Heart left ventricle (tissue), 16 donors: ENCODE measurements around the gene ZDHHC11B. TPM values are rescaled to one million over a fixed set of nuclear protein-coding genes. Genes with fewer than 3 reads are reported as not detected.

Experiments
- ATAC-seq, 4 donors: fragments of 200-7000 bp; cut with Tn5 transposase; one replicate each; pipeline ENCODE4 v1.9.1; 2020 to 2022; ENCODE audit warnings: moderate library complexity in 4 of 4, mild to moderate bottlenecking in 3 of 4, moderate number of reproducible peaks in 1 of 4
- DNase-seq, 5 donors: peaks; one replicate each; pipeline ENCODE4 v3.0.0-alpha.2; 2020
- H3K27ac ChIP-seq, 12 donors: fragments of 200-600 bp; sonication (generic) in 4 of 12; one replicate each; pipeline versions ENCODE4 v1.5.0 to v1.8.0; 2016 to 2022; ENCODE audit warnings: mild to moderate bottlenecking in 2 of 12
- H3K27me3 ChIP-seq, 9 donors: fragments of 200-600 bp; sonication (generic) in 2 of 9; one replicate each; pipeline versions ENCODE4 v1.5.1 to v1.8.0; 2016 to 2022; ENCODE audit warnings: mild to moderate bottlenecking in 3 of 9
- H3K36me3 ChIP-seq, 9 donors: fragments of 200-600 bp; sonication (generic) in 2 of 9; one replicate each; pipeline versions ENCODE4 v1.5.0 to v1.8.0; 2018 to 2022; ENCODE audit warnings: mild to moderate bottlenecking in 2 of 9
- H3K4me1 ChIP-seq, 12 donors: fragments of 200-600 bp; sonication (generic) in 4 of 12; one replicate each; pipeline versions ENCODE4 v1.5.0 to v1.8.0; 2016 to 2022; ENCODE audit warnings: mild to moderate bottlenecking in 3 of 12
- H3K4me3 ChIP-seq, 12 donors: fragments of 200-600 bp; sonication (generic) in 4 of 12; one replicate each; pipeline versions ENCODE4 v1.5.0 to v1.8.0; 2017 to 2022; ENCODE audit warnings: mild to moderate bottlenecking in 9 of 12, moderate library complexity in 4 of 12
- H3K9me3 ChIP-seq, 12 donors: fragments of 200-600 bp; sonication (generic) in 4 of 12; one replicate each; pipeline versions ENCODE4 v1.5.0 to v1.8.0; 2016 to 2022; ENCODE audit warnings: mild to moderate bottlenecking in 1 of 12
- CTCF ChIP-seq, 12 donors: fragments of 200-600 bp; sonication (generic) in 4 of 12; IDR thresholded peaks; one replicate each; pipeline versions ENCODE4 v1.5.0 to v1.8.0; 2018 to 2022; ENCODE audit warnings: antibody characterized with exemption in 12 of 12, mild to moderate bottlenecking in 5 of 12
- POLR2A ChIP-seq, 2 donors: fragments of 450-650 bp; IDR thresholded peaks; one replicate each; pipeline ENCODE4 v1.6.1; 2017; ENCODE audit warnings: antibody characterized with exemption in 2 of 2, mild to moderate bottlenecking in 2 of 2, moderate library complexity in 2 of 2
- WGBS, 4 donors: extraction: QIAGEN DNeasy Blood & Tissue Kit in 2 of 4; methylation state at CpG; one replicate each; pipeline versions ENCODE4 v1.1.5 to v1.1.7; 2013 to 2018; 5-methylcytosine and 5-hydroxymethylcytosine counted together
- intact Hi-C, 10 donors: fragments of 100-400 bp; cut with DNase I; formaldehyde crosslinking; loops; one replicate each; pipeline versions ENCODE4 v1.11.1 to v1.14.2; 2022
- polyA plus RNA-seq, 2 donors: library from polyadenylated mRNA; stranded (reverse); fragments of 200-250 nt; gene quantifications; one replicate each; pipeline ENCODE4 v1.2.3, GENCODE V29; 2013
- total RNA-seq, 9 donors: library from RNA; depleted of rRNA in 2 of 9; stranded (reverse); fragments of >200 nt in 2 of 9; fragmentation: NEBNext Ultra II Directional in 3 of 9; extraction: Animal tissue kit (Norgen Biotek cat#: 25700) in 3 of 9; gene quantifications; one replicate each; pipeline versions ENCODE4 v1.1.0 to v1.2.4, GENCODE V29; 2016 to 2023
- donor health status: ischemic (EF 13 %, LVEDD 7.1; RV severe dilation, severe dysfunction).
- donor health status: healthy with polysubstance abuse.
- donor health status: DM: no; HTN: yes; CAD: no.
- donor health status: DM: no; HTN: no; CAD: no.
- donor health status: ischemic (EF 25% LVEDD 6.9; RV normal size, moderate dysfunction).
- donor health status: ischemic (EF 25% LVEDD 5.7; RV mildly dilated, moderate dysfunction).
- donor health status: healthy.
- donor health status: DM: yes; HTN: yes; CAD: no.
- donor health status: ischemic (EF 35%, LVEDD 5.7; RV mildly dilated, moderate dysfunction).
- donor health status: nonischemic (EF 11% LVEDD 7.7; RV severe dilation, severe dysfunction).
- donor health status: DM: yes; HTN: yes; CAD: no.
- donor health status: PGD.
- donor health status: ischemic (EF 29% LVEDD 5.4; RV normal size, mild dysfunction).
- donor health status: nonischemic (EF 23%, LVEDD 6.1; RV moderate dilation, normal function).

The ZDHHC11B gene
- total and polyA plus RNA-seq, 11 donors, result 3.0 to 26.5 (median 8.8) TPM

DNA sequence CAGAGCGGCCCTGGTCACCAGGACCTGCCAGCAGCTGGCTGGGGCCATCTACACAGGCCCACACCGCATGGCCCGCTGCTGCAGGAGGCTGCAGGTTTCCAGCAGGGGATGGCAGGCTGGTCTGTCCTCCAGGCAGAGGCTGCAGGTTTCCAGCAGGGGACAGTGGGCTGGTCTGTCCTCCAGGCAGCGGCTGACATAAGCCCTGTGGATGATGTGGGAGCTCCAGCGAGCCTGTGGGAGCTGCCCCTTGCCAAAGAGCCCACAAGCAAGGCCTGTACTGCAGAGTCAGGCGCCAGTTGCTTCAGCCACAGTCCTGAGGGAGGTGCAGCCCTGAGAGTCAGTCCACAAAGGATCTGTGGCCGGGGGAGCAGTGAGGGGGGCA, 109.9 kb downstream of the ZDHHC11B start:
- no peaks in the 10 kb centered on the region for H3K9me3 ChIP-seq
- H3K27ac ChIP-seq, result peak overlapping the region in 9 of 12 donors; percentile 25 to 85 (median 73)
- H3K4me3 ChIP-seq, result peak overlapping the region in 1 of 12 donors; percentile 10
- no peaks in the 10 kb centered on the region for H3K36me3 ChIP-seq
- DNase-seq (peak in 1 of 5 donors; percentile 25), ATAC-seq (peak in 2 of 4 donors; percentile 3 to 10)
- intact Hi-C loops, result loop anchor here in 5 of 10 donors (5.0 to 10.0 kb wide), 5 partner anchors 83 to 228 kb away; no protein-coding TSS in a partner anchor
- WGBS, 4 donors, result 29 to 62% (median 47%) methylated on average over 6 to 7 of the region's 7 CpGs
- H3K4me1 ChIP-seq, result peaks cover 12 to 50% (median 35%) of the 10 kb centered on the region in 12 donors
- peaks cover 0 to 5% (median 0%) of the 10 kb centered on the region in 9 donors for H3K27me3 ChIP-seq
- no peak for TF ChIP-seq POLR2A (IDR thresholded peaks at IDR 0.05)
- peak in 1 of 12 donors; percentile 12 for TF ChIP-seq CTCF (IDR thresholded peaks at IDR 0.05)

- intact Hi-C loops, result loop anchor here in 6 of 10 donors (2.0 to 10.0 kb wide), 7 partner anchors 19 to 229 kb away; partner anchors contain the start of gene TPPP (in 1 of the 6)
- peaks cover 12 to 54% (median 35%) of the 10 kb centered on the region in 12 donors for H3K4me1 ChIP-seq
- ATAC-seq, result peak; percentile 50 to 65 (median 56)
Measured at GRCh38 chr5:673831-674629, 110.5 kb downstream of the ZDHHC11B start.

GRCh38 chr5:673161-673830, 111.2 kb downstream of the ZDHHC11B start:
- Histone ChIP-seq H3K27me3 (peaks cover 0 to 5% (median 0%) of the 10 kb centered on the region in 9 donors), H3K36me3 (no peaks in the 10 kb centered on the region), H3K9me3 (no peaks in the 10 kb centered on the region), H3K27ac (peak overlapping the region in 9 of 12 donors; percentile 16 to 85 (median 73)), H3K4me1 (peaks cover 12 to 56% (median 35%) of the 10 kb centered on the region in 12 donors), H3K4me3 (peak overlapping the region in 7 of 12 donors; percentile 2 to 37 (median 24))
- intact Hi-C loops, result loop anchor here in 6 of 10 donors (2.0 to 10.0 kb wide), 7 partner anchors 20 to 230 kb away; partner anchors contain the start of gene TPPP (in 1 of the 6)
- no peak for TF ChIP-seq CTCF (IDR thresholded peaks at IDR 0.05)
- no peak for TF ChIP-seq POLR2A (IDR thresholded peaks at IDR 0.05)
- no peak for ATAC-seq
- DNase-seq, result peak in 2 of 5 donors; percentile 17 to 27
- 42 to 62% (median 47%) methylated on average over 13 to 19 of the region's 19 CpGs for WGBS, 4 donors

More at GRCh38 chr5:673831-674629, 110.5 kb downstream of the ZDHHC11B start:
- 36 to 58% (median 44%) methylated on average over 15 to 27 of the region's 27 CpGs for WGBS, 4 donors
- peak in 4 of 5 donors; percentile 38 to 78 (median 74) for DNase-seq
- peak overlapping the region in 1 of 12 donors; percentile 10 for H3K4me3 ChIP-seq
- peaks cover 0 to 5% (median 0%) of the 10 kb centered on the region in 9 donors for H3K27me3 ChIP-seq
- no peaks in the 10 kb centered on the region for H3K36me3 ChIP-seq
- peak overlapping the region in 10 of 12 donors; percentile 25 to 85 (median 70) for H3K27ac ChIP-seq
- H3K9me3 ChIP-seq, result no peaks in the 10 kb centered on the region
- no peak for TF ChIP-seq POLR2A (IDR thresholded peaks at IDR 0.05)
- TF ChIP-seq CTCF (IDR thresholded peaks at IDR 0.05), result peak in 1 of 12 donors; percentile 6
